WTC11 (cell line): ENCODE measurements around the gene RGL1.

Experiments used
- MYBL2 ChIP-seq: sonication (generic); formaldehyde crosslinking; IDR thresholded peaks from 2 replicates; pipeline ENCODE4 v1.8.1; 2023; ENCODE audit warnings: mild to moderate bottlenecking, moderate library complexity, missing genetic modification reagents
- TF ChIP-seq, protein P1 (sequence below): sonication (generic); formaldehyde crosslinking; IDR thresholded peaks from 2 replicates; pipeline ENCODE4 v1.8.0; 2022; ENCODE audit warnings: missing genetic modification reagents
- TF ChIP-seq, protein P2 (sequence below): fragments of 200-600 bp; IDR thresholded peaks from 2 replicates; pipeline ENCODE4 v1.8.0; 2022; ENCODE audit warnings: antibody characterized with exemption

DNA sequence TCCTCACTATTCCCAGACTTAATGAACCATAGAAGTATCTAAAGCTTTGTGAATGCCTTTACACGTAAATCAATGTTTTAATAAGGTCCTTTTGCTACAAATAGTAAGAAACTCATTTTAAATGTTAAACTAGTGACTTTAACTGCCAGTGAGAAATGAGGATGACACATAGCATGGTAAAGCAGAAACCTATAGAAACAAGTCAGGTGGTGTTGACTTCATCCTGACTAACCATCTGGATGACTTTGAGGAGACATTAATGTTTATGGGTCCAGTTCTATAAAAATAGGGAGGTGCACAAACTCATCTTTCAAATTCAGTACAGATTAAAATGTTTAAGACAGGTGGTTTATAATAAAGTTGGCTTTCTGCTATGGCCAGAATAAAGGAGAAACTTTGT lies 147.2 kb downstream of the RGL1 start:
- TF ChIP-seq, protein P1, sequence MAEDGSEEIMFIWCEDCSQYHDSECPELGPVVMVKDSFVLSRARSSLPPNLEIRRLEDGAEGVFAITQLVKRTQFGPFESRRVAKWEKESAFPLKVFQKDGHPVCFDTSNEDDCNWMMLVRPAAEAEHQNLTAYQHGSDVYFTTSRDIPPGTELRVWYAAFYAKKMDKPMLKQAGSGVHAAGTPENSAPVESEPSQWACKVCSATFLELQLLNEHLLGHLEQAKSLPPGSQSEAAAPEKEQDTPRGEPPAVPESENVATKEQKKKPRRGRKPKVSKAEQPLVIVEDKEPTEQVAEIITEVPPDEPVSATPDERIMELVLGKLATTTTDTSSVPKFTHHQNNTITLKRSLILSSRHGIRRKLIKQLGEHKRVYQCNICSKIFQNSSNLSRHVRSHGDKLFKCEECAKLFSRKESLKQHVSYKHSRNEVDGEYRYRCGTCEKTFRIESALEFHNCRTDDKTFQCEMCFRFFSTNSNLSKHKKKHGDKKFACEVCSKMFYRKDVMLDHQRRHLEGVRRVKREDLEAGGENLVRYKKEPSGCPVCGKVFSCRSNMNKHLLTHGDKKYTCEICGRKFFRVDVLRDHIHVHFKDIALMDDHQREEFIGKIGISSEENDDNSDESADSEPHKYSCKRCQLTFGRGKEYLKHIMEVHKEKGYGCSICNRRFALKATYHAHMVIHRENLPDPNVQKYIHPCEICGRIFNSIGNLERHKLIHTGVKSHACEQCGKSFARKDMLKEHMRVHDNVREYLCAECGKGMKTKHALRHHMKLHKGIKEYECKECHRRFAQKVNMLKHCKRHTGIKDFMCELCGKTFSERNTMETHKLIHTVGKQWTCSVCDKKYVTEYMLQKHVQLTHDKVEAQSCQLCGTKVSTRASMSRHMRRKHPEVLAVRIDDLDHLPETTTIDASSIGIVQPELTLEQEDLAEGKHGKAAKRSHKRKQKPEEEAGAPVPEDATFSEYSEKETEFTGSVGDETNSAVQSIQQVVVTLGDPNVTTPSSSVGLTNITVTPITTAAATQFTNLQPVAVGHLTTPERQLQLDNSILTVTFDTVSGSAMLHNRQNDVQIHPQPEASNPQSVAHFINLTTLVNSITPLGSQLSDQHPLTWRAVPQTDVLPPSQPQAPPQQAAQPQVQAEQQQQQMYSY (CRISPR knock-in tag) = no peak
- TF ChIP-seq MYBL2 (CRISPR knock-in tag) = no peak
- TF ChIP-seq, protein P2, sequence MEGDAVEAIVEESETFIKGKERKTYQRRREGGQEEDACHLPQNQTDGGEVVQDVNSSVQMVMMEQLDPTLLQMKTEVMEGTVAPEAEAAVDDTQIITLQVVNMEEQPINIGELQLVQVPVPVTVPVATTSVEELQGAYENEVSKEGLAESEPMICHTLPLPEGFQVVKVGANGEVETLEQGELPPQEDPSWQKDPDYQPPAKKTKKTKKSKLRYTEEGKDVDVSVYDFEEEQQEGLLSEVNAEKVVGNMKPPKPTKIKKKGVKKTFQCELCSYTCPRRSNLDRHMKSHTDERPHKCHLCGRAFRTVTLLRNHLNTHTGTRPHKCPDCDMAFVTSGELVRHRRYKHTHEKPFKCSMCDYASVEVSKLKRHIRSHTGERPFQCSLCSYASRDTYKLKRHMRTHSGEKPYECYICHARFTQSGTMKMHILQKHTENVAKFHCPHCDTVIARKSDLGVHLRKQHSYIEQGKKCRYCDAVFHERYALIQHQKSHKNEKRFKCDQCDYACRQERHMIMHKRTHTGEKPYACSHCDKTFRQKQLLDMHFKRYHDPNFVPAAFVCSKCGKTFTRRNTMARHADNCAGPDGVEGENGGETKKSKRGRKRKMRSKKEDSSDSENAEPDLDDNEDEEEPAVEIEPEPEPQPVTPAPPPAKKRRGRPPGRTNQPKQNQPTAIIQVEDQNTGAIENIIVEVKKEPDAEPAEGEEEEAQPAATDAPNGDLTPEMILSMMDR = no peak
